Keratinocyte (primary cell): ENCODE measurements around the gene EXOC4. TPM values are rescaled to one million over a fixed set of nuclear protein-coding genes. Genes with fewer than 3 reads are reported as not detected.

Source experiments
- DNase-seq: peaks from one replicate; pipeline ENCODE4 v3.0.0-alpha.2; 2011; ENCODE audit warnings: low read depth, missing footprints, low spot score
- FAIRE-seq: peaks from 2 replicates; lab custom pipeline; 2011; peaks lifted over from hg19 to GRCh38; lab: Jason Lieb, UNC
- H2AFZ ChIP-seq: 2 replicates; pipeline ENCODE4 v1.6.0; 2012; ENCODE audit warnings: low read length, control low read depth, inconsistent platforms; ENCODE audit not compliant: control insufficient read depth
- H3K27ac ChIP-seq: 2 replicates; pipeline ENCODE4 v1.5.1; 2011; ENCODE audit warnings: low read length; ENCODE audit not compliant: control insufficient read depth, insufficient read depth
- H3K27me3 ChIP-seq: 3 replicates; pipeline ENCODE4 v1.6.0; 2011; ENCODE audit warnings: low read length; ENCODE audit not compliant: control insufficient read depth, insufficient read depth; ENCODE audit errors: extremely low read depth
- H3K36me3 ChIP-seq, 2 experiments: 2 replicates in 1 of 2; 3 replicates in 1 of 2; pipeline ENCODE4 v1.5.1; 2011; ENCODE audit warnings: low read length in 2 of 2, mild to moderate bottlenecking in 1 of 2; ENCODE audit not compliant: control insufficient read depth in 2 of 2, insufficient read depth in 2 of 2; ENCODE audit errors: extremely low read depth in 1 of 2
- H3K4me1 ChIP-seq: 3 replicates; pipeline ENCODE4 v1.5.1; 2011; ENCODE audit warnings: low read length; ENCODE audit not compliant: control insufficient read depth, insufficient read depth; ENCODE audit errors: extremely low read depth
- H3K4me2 ChIP-seq: 3 replicates; pipeline ENCODE4 v1.6.0; 2011; ENCODE audit warnings: low read depth, low read length; ENCODE audit not compliant: control insufficient read depth, insufficient read depth; ENCODE audit errors: extremely low read depth
- H3K4me3 ChIP-seq, 3 experiments: fragments of 200-600 bp in 1 of 3; sonication (generic) in 1 of 3; 2 replicates in 2 of 3; 3 replicates in 1 of 3; pipeline ENCODE4 v1.5.1; 2011 to 2016; ENCODE audit warnings: low read length in 3 of 3, mild to moderate bottlenecking in 3 of 3, control low read depth in 2 of 3, inconsistent platforms in 1 of 3, low read depth in 1 of 3, mixed read lengths in 1 of 3, mixed run types in 1 of 3, moderate library complexity in 1 of 3; ENCODE audit not compliant: control insufficient read depth in 2 of 3, insufficient read depth in 2 of 3; ENCODE audit errors: extremely low read depth in 1 of 3
- H3K79me2 ChIP-seq: 2 replicates; pipeline ENCODE4 v1.6.0; 2012; ENCODE audit warnings: low read length; ENCODE audit not compliant: control insufficient read depth, insufficient read depth
- H3K9ac ChIP-seq: 3 replicates; pipeline ENCODE4 v1.6.0; 2011; ENCODE audit warnings: low read length; ENCODE audit not compliant: control insufficient read depth, insufficient read depth; ENCODE audit errors: extremely low read depth
- H3K9me1 ChIP-seq: 3 replicates; pipeline ENCODE4 v1.6.0; 2011; ENCODE audit warnings: low read length; ENCODE audit not compliant: control insufficient read depth, insufficient read depth; ENCODE audit errors: extremely low read depth
- H3K9me3 ChIP-seq: 2 replicates; pipeline ENCODE4 v1.5.1; 2012; ENCODE audit warnings: low read depth, low read length; ENCODE audit not compliant: control insufficient read depth
- H4K20me1 ChIP-seq: 3 replicates; pipeline ENCODE4 v1.6.0; 2011; ENCODE audit warnings: low read length; ENCODE audit not compliant: control insufficient read depth, insufficient read depth; ENCODE audit errors: extremely low read depth
- CTCF ChIP-seq, 3 experiments: IDR thresholded peaks in 1 of 3; conservative IDR thresholded peaks in 1 of 3; optimal IDR thresholded peaks in 1 of 3; 2 replicates in 2 of 3; 3 replicates in 1 of 3; pipeline versions ENCODE3 to v1.5.1; 2011; ENCODE audit warnings: low read length in 3 of 3, mild to moderate bottlenecking in 3 of 3, moderate library complexity in 2 of 3, control low read depth in 1 of 3, inconsistent platforms in 1 of 3; ENCODE audit not compliant: insufficient read depth in 2 of 3; ENCODE audit errors: extremely low read depth in 1 of 3
- EZH2 ChIP-seq: IDR thresholded peaks from one replicate; pipeline ENCODE4 v1.6.1; 2012; ENCODE audit warnings: inconsistent platforms, mild to moderate bottlenecking, low read length, moderate library complexity
- dilution Hi-C: fragments of 300-500 bp; cut with MboI; formaldehyde crosslinking; loops from one replicate; pipeline ENCODE4 v1.7.0; 2020; ENCODE audit warnings: low sequenced_read_pairs; ENCODE audit not compliant: extremely low pct_ligation_motif_present
- polyA plus RNA-seq, 5 experiments: library from polyadenylated mRNA; depleted of rRNA in 3 of 5; stranded (reverse) in 3 of 5; stranded (forward) in 1 of 5; unstranded in 1 of 5; fragments of >200 nt; gene quantifications; 1 replicate in 1 of 5; 2 replicates in 3 of 5; 3 replicates in 1 of 5; pipeline versions ENCODE4 v1.2.1 to v1.2.3, GENCODE V29; 2011 to 2012; ENCODE audit warnings: missing spikeins in 2 of 5, low read depth in 1 of 5, low replicate concordance in 1 of 5

EXOC4 gene
- polyA plus RNA-seq, 1 donor (not counting 4 experiments of a cell fraction or from before 2014, with no cell fraction given) = 52.6 TPM

- Histone ChIP-seq H3K9ac (no peak overlapping the region), H3K4me3 (no peak overlapping the region), H3K9me3 (no peaks in the 10 kb centered on the region), H3K36me3 (peaks cover 2 to 4% of the 10 kb centered on the region in 2 experiments), H4K20me1 (no peaks in the 10 kb centered on the region), H3K27me3 (no peaks in the 10 kb centered on the region), H3K27ac (no peak overlapping the region), H3K79me2 (no peaks in the 10 kb centered on the region), H3K4me1 (peaks cover 12% of the 10 kb centered on the region), H3K4me2 (no peak overlapping the region), H3K9me1 (peaks cover 2% of the 10 kb centered on the region), H2AFZ (no peak overlapping the region)
- FAIRE-seq (no peak), DNase-seq (no peak)
- dilution Hi-C loops = no loop called here
- TF ChIP-seq EZH2 = no peak
- no peak for TF ChIP-seq CTCF (optimal IDR thresholded peaks at IDR 0.05 in 1 of 3, IDR thresholded peaks at IDR 0.05 in 1 of 3, conservative IDR thresholded peaks at IDR 0.05 in 1 of 3; ENCODE audit: extremely low read depth in 1 of 3, insufficient read depth in 2 of 3, low read length in 3 of 3)
These were observed 687.5 kb downstream of the EXOC4 start for GRCh38 chr7:133940368-133940767.

- FAIRE-seq = peak; percentile 43
- no peak for DNase-seq
- H3K27ac ChIP-seq = no peak overlapping the region
These were observed 688.6 kb downstream of the EXOC4 start for GRCh38 chr7:133941496-133941895.

GRCh38 chr7:133945497-133945896, 692.6 kb downstream of the EXOC4 start:
- no peaks in the 10 kb centered on the region for H3K79me2 ChIP-seq
- no peak overlapping the region for H2AFZ ChIP-seq
- H3K9ac ChIP-seq = no peak overlapping the region
- peaks cover 0 to 1% of the 10 kb centered on the region in 2 experiments for H3K36me3 ChIP-seq
- H3K9me1 ChIP-seq = no peaks in the 10 kb centered on the region
- no peaks in the 10 kb centered on the region for H3K27me3 ChIP-seq
- no peak overlapping the region for H3K4me2 ChIP-seq
- FAIRE-seq (no peak), DNase-seq (no peak)
- no peaks in the 10 kb centered on the region for H3K9me3 ChIP-seq
- no peak for TF ChIP-seq EZH2
- no peak for TF ChIP-seq CTCF (optimal IDR thresholded peaks at IDR 0.05 in 1 of 3, IDR thresholded peaks at IDR 0.05 in 1 of 3, conservative IDR thresholded peaks at IDR 0.05 in 1 of 3; ENCODE audit: extremely low read depth in 1 of 3, insufficient read depth in 2 of 3, low read length in 3 of 3)
- no peaks in the 10 kb centered on the region for H4K20me1 ChIP-seq
- peaks cover 4% of the 10 kb centered on the region for H3K4me1 ChIP-seq
- dilution Hi-C loops = no loop called here
- H3K27ac ChIP-seq = no peak overlapping the region
- no peak overlapping the region for H3K4me3 ChIP-seq

More at GRCh38 chr7:133941496-133941895, 688.6 kb downstream of the EXOC4 start:
- Histone ChIP-seq H3K27me3 (no peaks in the 10 kb centered on the region), H3K9me1 (no peaks in the 10 kb centered on the region), H3K79me2 (no peaks in the 10 kb centered on the region), H4K20me1 (no peaks in the 10 kb centered on the region), H3K4me1 (peaks cover 4% of the 10 kb centered on the region), H3K9ac (no peak overlapping the region), H3K4me2 (no peak overlapping the region), H3K9me3 (no peaks in the 10 kb centered on the region), H2AFZ (no peak overlapping the region), H3K36me3 (peaks cover 2 to 4% of the 10 kb centered on the region in 2 experiments), H3K4me3 (no peak overlapping the region)
- dilution Hi-C loops = no loop called here
- no peak for TF ChIP-seq EZH2
